Ovary (tissue), 9 donors: ENCODE measurements around the gene PRKG1. TPM values are rescaled to one million over a fixed set of nuclear protein-coding genes. Genes with fewer than 3 reads are reported as not detected.

ENCODE experiments used
- DNase-seq, 5 donors: peaks; one replicate each; pipeline ENCODE4 v3.0.0-alpha.2; 2019 to 2020
- H3K27ac ChIP-seq, 2 donors: fragments of 200-600 bp; one replicate each; pipeline versions ENCODE4 v1.5.1 to v1.8.0; 2019 to 2022
- H3K27me3 ChIP-seq: fragments of 200-600 bp; one replicate; pipeline ENCODE4 v1.8.0; 2022
- H3K36me3 ChIP-seq: fragments of 200-600 bp; sonication (generic); one replicate; pipeline ENCODE4 v1.5.1; 2019
- H3K4me1 ChIP-seq: one replicate; pipeline ENCODE4 v1.8.1; 2013; ENCODE audit warnings: mild to moderate bottlenecking, moderate library complexity; ENCODE audit not compliant: insufficient read depth
- H3K4me3 ChIP-seq: fragments of 200-600 bp; sonication (generic); one replicate; pipeline ENCODE4 v1.5.1; 2017
- H3K9me3 ChIP-seq, 2 donors: fragments of 200-600 bp in 1 of 2; sonication (generic) in 1 of 2; one replicate each; pipeline versions ENCODE4 v1.5.1 to v1.8.1; 2013 to 2019; ENCODE audit warnings: mild to moderate bottlenecking in 1 of 2, moderate library complexity in 1 of 2
- EP300 ChIP-seq: sonication (generic); formaldehyde crosslinking; IDR thresholded peaks from one replicate; pipeline ENCODE4 v1.6.1; 2017; ENCODE audit warnings: antibody characterized with exemption
- POLR2A ChIP-seq: fragments of 450-650 bp; IDR thresholded peaks from one replicate; pipeline ENCODE4 v1.6.1; 2017; ENCODE audit warnings: antibody characterized with exemption, mild to moderate bottlenecking, moderate library complexity
- WGBS, 3 donors: extraction: QIAGEN DNeasy Blood & Tissue Kit in 1 of 3; methylation state at CpG; one replicate each; pipeline versions ENCODE4 v1.1.5 to v1.1.7; 2013 to 2017; 5-methylcytosine and 5-hydroxymethylcytosine counted together
- intact Hi-C, 4 donors: fragments of 100-400 bp; cut with DNase I; formaldehyde crosslinking; loops; one replicate each; pipeline versions ENCODE4 v1.11.0 to v1.15.1; 2022 to 2023
- polyA plus RNA-seq, 2 donors: library from polyadenylated mRNA; stranded (reverse); fragments of 200-250 nt in 1 of 2; fragments of 350-450 nt in 1 of 2; fragmentation: Illumina TruSeq in 1 of 2; extraction: RNeasy Lipid Tissue Mini Kit (QIAGEN cat#74804) in 1 of 2; gene quantifications; one replicate each; pipeline ENCODE4 v1.2.3, GENCODE V29; 2013 to 2014
- total RNA-seq, 7 donors: library from RNA; depleted of rRNA in 2 of 7; stranded (reverse); fragments of >200 nt in 2 of 7; fragmentation: NEBNext Ultra II Directional in 3 of 7; extraction: Animal tissue kit (Norgen Biotek cat#: 25700) in 3 of 7; gene quantifications; one replicate each; pipeline versions ENCODE4 v1.1.0 to v1.2.4, GENCODE V29; 2016 to 2023
- TF ChIP-seq, protein P1 (sequence below), 3 donors: fragments of 450-650 bp in 2 of 3; fragments of 200-600 bp in 1 of 3; IDR thresholded peaks; one replicate each; pipeline versions ENCODE4 v1.5.1 to v1.8.0; 2016 to 2022; ENCODE audit warnings: antibody characterized with exemption in 3 of 3, mild to moderate bottlenecking in 1 of 3
- donor health status: DM: no; HTN: no; CAD: no; lungs with moderate emphysema.
- donor health status: DM: no; HTN: no; CAD: no.
- donor health status: Bipolar disorder and iron deficiency.
- donor health status: DM: yes; HTN: yes; CAD: no.
- donor health status: DM: no; HTN: no; CAD: no.
- donor health status: DM: yes; HTN: yes; CAD: no.

Gene PRKG1
- total and polyA plus RNA-seq, 9 donors = 2.8 to 21.1 (median 15.7) TPM

DNA sequence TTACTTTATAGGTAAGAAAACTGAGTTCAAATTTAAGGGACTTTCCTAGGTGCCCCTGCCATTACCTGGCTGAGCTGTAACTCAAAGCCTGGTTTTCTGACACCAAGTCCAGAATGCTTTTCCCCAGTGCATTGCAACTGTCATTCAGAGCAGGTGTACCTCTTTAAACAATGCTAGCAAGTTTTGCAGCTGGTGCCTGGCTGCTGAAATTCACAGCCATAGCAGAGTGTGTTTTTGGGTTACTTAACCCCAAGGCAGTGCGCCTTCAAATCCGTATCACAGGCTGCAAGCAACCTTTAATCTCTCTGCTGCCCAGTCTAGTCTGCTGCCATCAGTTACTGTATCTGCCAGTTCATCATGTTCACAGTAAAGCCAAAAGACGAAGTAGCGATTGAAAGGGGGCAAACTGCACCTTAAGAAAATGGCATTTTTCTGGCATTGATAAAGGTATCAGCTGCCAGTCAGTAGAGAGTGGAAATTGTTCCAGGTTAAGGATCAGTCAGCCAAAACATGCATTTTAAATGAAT lies 359.7 kb downstream of the PRKG1 start:
- Histone ChIP-seq H3K4me1 (no peaks in the 10 kb centered on the region), H3K36me3 (no peaks in the 10 kb centered on the region), H3K27ac (no peak overlapping the region), H3K27me3 (no peaks in the 10 kb centered on the region), H3K4me3 (no peak overlapping the region), H3K9me3 (no peaks in the 10 kb centered on the region)
- DNase-seq = no peak
- intact Hi-C loops = loop anchor here in 1 of 4 donors (5.0 kb wide), 1 partner anchor 297 kb away; no protein-coding TSS in a partner anchor
- 74 to 84% (median 76%) methylated on average over 4 of the region's 4 CpGs for WGBS, 3 donors
- TF ChIP-seq EP300 = no peak
- no peak for TF ChIP-seq POLR2A
- TF ChIP-seq, protein P1, sequence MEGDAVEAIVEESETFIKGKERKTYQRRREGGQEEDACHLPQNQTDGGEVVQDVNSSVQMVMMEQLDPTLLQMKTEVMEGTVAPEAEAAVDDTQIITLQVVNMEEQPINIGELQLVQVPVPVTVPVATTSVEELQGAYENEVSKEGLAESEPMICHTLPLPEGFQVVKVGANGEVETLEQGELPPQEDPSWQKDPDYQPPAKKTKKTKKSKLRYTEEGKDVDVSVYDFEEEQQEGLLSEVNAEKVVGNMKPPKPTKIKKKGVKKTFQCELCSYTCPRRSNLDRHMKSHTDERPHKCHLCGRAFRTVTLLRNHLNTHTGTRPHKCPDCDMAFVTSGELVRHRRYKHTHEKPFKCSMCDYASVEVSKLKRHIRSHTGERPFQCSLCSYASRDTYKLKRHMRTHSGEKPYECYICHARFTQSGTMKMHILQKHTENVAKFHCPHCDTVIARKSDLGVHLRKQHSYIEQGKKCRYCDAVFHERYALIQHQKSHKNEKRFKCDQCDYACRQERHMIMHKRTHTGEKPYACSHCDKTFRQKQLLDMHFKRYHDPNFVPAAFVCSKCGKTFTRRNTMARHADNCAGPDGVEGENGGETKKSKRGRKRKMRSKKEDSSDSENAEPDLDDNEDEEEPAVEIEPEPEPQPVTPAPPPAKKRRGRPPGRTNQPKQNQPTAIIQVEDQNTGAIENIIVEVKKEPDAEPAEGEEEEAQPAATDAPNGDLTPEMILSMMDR (IDR thresholded peaks at IDR 0.05) = no peak

DNA sequence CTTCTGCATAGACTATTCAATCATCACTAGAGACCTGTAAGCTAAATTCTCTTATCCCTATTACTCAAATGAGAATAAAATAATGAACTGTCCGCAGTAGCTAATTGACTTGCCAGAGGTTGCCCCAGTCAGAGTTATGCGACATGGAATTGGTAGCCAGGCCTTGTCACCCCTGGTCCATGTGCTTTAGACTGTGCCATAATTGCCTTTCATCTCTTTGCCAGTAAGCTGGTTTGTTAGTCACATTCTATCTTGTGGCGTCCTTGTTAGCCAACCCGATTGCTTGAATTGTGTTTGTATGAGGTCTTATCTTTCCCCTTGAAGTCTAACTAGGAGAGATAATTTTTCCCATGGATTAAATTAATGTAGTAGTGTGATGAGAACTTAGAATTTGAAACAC lies 362.5 kb downstream of the PRKG1 start:
- no peaks in the 10 kb centered on the region for H3K4me1 ChIP-seq
- intact Hi-C loops = no loop called here
- H3K36me3 ChIP-seq = no peaks in the 10 kb centered on the region
- TF ChIP-seq, protein P1 (IDR thresholded peaks at IDR 0.05) = no peak
- TF ChIP-seq POLR2A = no peak
- no peak for TF ChIP-seq EP300
- H3K27me3 ChIP-seq = no peaks in the 10 kb centered on the region
- H3K4me3 ChIP-seq = no peak overlapping the region
- no peak for DNase-seq
- no peak overlapping the region for H3K27ac ChIP-seq
- no peaks in the 10 kb centered on the region for H3K9me3 ChIP-seq
- WGBS, 3 donors = 92 to 97% (median 97%) methylated on average over 4 of the region's 4 CpGs

DNA sequence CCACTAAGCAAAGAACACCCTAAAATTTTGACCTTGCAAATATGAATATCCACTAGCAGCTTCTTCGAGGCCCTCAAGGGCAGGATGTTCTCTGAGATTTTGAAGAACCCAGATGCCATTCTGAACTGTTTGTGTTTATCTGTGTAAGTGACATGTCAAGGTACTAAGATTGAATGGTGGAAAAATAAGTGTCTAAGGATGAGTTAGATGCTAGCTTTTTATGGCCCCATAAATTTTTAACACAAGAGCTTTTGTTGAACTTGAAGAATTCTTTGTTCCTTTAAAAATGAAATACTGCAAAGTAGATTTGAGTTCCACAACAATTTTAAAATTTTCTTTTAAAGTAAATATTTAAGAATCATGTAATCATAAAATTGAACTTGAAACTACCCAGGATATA lies 365.4 kb downstream of the PRKG1 start:
- intact Hi-C loops = no loop called here

DNA sequence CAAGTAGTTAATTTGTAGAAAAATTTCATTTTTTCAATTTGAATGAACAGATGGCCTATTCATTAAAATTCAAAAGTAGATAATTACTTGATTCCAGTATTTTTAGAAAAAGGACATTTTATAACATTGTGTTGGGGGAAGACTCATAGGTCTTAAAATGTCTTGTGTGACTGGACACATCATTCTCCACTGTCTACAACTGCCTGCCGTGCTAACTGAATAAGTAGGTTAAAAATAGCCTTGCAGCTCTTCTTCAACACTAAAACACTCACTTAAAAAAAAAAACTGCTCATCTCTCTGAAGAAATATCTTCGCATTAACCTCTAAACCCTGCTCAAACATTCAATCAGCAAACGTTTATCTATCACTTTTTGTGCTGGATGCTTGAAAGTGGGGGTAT lies 371.3 kb downstream of the PRKG1 start:
- Histone ChIP-seq H3K4me1 (no peaks in the 10 kb centered on the region), H3K27ac (no peak overlapping the region), H3K27me3 (no peaks in the 10 kb centered on the region), H3K9me3 (no peaks in the 10 kb centered on the region), H3K36me3 (no peaks in the 10 kb centered on the region), H3K4me3 (no peak overlapping the region)
- no peak for DNase-seq
- 53 to 64% (median 61%) methylated on average over 3 of the region's 3 CpGs for WGBS, 3 donors
- TF ChIP-seq EP300 = no peak
- no peak for TF ChIP-seq POLR2A
- TF ChIP-seq, protein P1 (IDR thresholded peaks at IDR 0.05) = no peak
- intact Hi-C loops = no loop called here

More for the DNA sequence above, 365.4 kb downstream of the PRKG1 start:
- no peaks in the 10 kb centered on the region for H3K36me3 ChIP-seq
- TF ChIP-seq, protein P1 (IDR thresholded peaks at IDR 0.05) = no peak
- TF ChIP-seq EP300 (no peak), POLR2A (no peak)
- no peaks in the 10 kb centered on the region for H3K4me1 ChIP-seq
- DNase-seq = no peak
- no peaks in the 10 kb centered on the region for H3K27me3 ChIP-seq
- H3K27ac ChIP-seq = no peak overlapping the region
- no peak overlapping the region for H3K4me3 ChIP-seq
- 61 to 70% (median 66%) methylated on average over 1 of the region's 1 CpG for WGBS, 3 donors
- H3K9me3 ChIP-seq = no peaks in the 10 kb centered on the region
